HepG2 (cell line): ENCODE results near the gene HES7. TPM values are rescaled to one million over a fixed set of nuclear protein-coding genes. Genes with fewer than 3 reads are reported as not detected.

Source experiments
- KDM1A ChIP-seq: IDR thresholded peaks from 2 replicates; pipeline ENCODE4 v1.6.1; 2016; ENCODE audit warnings: missing compliant biosample characterization
- NFIB ChIP-seq: sonication (generic); formaldehyde crosslinking; IDR thresholded peaks from 2 replicates; pipeline ENCODE4 v1.9.0; 2021; ENCODE audit warnings: missing genetic modification reagents, mild to moderate bottlenecking, borderline replicate concordance
- RARA ChIP-seq: IDR thresholded peaks from 2 replicates; pipeline ENCODE4 v1.6.1; 2016; ENCODE audit warnings: missing genetic modification reagents, missing compliant biosample characterization
- SIN3A ChIP-seq: IDR thresholded peaks from 2 replicates; pipeline ENCODE4 v1.6.1; 2011; ENCODE audit warnings: low read depth, mild to moderate bottlenecking, control low read depth, low read length, borderline replicate concordance
- ZFP41 ChIP-seq: sonication (generic); formaldehyde crosslinking; IDR thresholded peaks from 2 replicates; pipeline ENCODE4 v1.4.0; 2020; ENCODE audit warnings: mild to moderate bottlenecking, missing genetic modification reagents, borderline replicate concordance
- ZFP62 ChIP-seq: sonication (generic); formaldehyde crosslinking; IDR thresholded peaks from 2 replicates; pipeline ENCODE4 v1.4.0; 2020; ENCODE audit warnings: missing genetic modification reagents
- ZFP82 ChIP-seq: sonication (generic); formaldehyde crosslinking; IDR thresholded peaks from 2 replicates; pipeline ENCODE4 v1.5.1; 2020; ENCODE audit warnings: mild to moderate bottlenecking, missing genetic modification reagents, borderline replicate concordance
- ZNF12 ChIP-seq: sonication (generic); formaldehyde crosslinking; IDR thresholded peaks from 2 replicates; pipeline ENCODE4 v1.5.0; 2020; ENCODE audit warnings: missing genetic modification reagents
- ZNF17 ChIP-seq: sonication (generic); formaldehyde crosslinking; IDR thresholded peaks from 2 replicates; pipeline ENCODE4 v1.5.0; 2020; ENCODE audit warnings: mild to moderate bottlenecking, missing genetic modification reagents
- ZNF782 ChIP-seq: sonication (generic); formaldehyde crosslinking; IDR thresholded peaks from 2 replicates; pipeline ENCODE4 v1.4.0; 2020; ENCODE audit warnings: missing genetic modification reagents, mild to moderate bottlenecking, borderline replicate concordance
- polyA plus RNA-seq, 8 experiments: library from polyadenylated mRNA; depleted of rRNA in 3 of 8; stranded (reverse) in 7 of 8; unstranded in 1 of 8; fragments of >200 nt; fragmentation: Illumina TruSeq in 4 of 8; extraction: Trizol in 4 of 8; gene quantifications; 2 replicates each; pipeline versions ENCODE4 v1.2.1 to v1.2.3, GENCODE V29; 2011 to 2016; ENCODE audit warnings: low read depth in 4 of 8, missing spikeins in 1 of 8, mixed read lengths in 1 of 8; ENCODE audit not compliant: insufficient read depth in 1 of 8
- total RNA-seq, 5 experiments: library from RNA; depleted of rRNA; stranded (reverse); fragments of >200 nt; fragmentation: Illumina TruSeq; extraction: Trizol; gene quantifications; 2 replicates each; pipeline ENCODE4 v1.2.3, GENCODE V29; 2016; ENCODE audit warnings: low read depth in 1 of 5
- TF ChIP-seq, protein P1 (sequence below): sonication (generic); formaldehyde crosslinking; IDR thresholded peaks from 2 replicates; pipeline ENCODE4 v1.5.0; 2020; ENCODE audit warnings: mild to moderate bottlenecking, missing genetic modification reagents, moderate library complexity
- TF ChIP-seq, protein P2 (sequence below): sonication (generic); formaldehyde crosslinking; IDR thresholded peaks from 2 replicates; pipeline ENCODE4 v1.5.0; 2020; ENCODE audit warnings: missing genetic modification reagents
- TF ChIP-seq, protein P3 (sequence below): sonication (generic); formaldehyde crosslinking; IDR thresholded peaks from 2 replicates; pipeline ENCODE4 v1.4.0; 2020; ENCODE audit warnings: missing genetic modification reagents, borderline replicate concordance
- TF ChIP-seq, protein P4 (sequence below): sonication (generic); formaldehyde crosslinking; IDR thresholded peaks from one replicate; pipeline ENCODE4 v1.5.1; 2020; ENCODE audit warnings: mild to moderate bottlenecking, missing genetic modification reagents; ENCODE audit errors: not compliant biosample characterization

HES7 gene
- total and polyA plus RNA-seq, 2 of the 13 experiments (the other 11 are each of a cell fraction or from before 2014, with no cell fraction given), result not detected

DNA sequence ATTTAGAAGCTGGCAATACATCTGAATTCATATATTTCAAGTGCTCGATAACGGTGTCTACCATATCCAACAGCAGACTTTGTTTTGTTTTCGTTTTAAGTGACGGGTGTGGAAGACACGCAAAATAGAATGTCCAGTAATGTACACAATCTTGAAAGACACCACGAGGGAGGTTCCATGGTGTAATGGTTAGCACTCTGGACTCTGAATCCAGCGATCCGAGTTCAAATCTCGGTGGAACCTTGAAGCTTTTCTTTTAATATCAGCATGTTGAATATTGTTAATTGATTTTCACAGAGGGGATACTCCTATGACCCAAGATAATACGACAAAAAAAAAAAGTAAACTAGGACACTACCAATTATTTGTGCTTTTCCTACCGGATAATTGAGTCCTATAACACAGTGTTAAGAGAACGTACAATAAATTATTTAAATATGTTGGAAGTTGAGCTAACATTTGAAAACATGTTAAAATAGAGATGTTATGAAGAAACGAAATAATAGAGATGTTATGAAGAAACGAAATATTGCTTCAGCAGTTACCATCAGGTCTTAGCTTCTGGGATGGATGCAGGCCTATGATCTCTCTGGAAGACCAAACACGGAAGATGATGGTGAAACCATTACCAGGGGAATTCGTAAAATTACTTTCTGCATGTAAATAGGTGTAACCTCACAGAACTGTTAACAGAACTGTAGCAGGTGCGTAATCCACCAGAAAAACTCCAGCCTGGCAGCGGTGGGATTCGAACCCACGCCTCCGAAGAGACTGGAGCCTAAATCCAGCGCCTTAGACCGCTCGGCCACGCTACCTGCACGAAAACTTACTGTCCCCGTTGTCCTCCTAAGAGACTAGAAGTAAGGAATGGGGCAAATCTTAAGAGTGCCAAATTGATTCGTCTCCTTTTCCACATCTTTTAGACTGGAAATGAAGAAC lies 4.1 kb downstream of the HES7 start (continued):
- TF ChIP-seq, protein P1, sequence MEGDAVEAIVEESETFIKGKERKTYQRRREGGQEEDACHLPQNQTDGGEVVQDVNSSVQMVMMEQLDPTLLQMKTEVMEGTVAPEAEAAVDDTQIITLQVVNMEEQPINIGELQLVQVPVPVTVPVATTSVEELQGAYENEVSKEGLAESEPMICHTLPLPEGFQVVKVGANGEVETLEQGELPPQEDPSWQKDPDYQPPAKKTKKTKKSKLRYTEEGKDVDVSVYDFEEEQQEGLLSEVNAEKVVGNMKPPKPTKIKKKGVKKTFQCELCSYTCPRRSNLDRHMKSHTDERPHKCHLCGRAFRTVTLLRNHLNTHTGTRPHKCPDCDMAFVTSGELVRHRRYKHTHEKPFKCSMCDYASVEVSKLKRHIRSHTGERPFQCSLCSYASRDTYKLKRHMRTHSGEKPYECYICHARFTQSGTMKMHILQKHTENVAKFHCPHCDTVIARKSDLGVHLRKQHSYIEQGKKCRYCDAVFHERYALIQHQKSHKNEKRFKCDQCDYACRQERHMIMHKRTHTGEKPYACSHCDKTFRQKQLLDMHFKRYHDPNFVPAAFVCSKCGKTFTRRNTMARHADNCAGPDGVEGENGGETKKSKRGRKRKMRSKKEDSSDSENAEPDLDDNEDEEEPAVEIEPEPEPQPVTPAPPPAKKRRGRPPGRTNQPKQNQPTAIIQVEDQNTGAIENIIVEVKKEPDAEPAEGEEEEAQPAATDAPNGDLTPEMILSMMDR (CRISPR knock-in tag), result peak; percentile 20; the same call in 1 of the 2 replicates
- TF ChIP-seq KDM1A (peak; percentile 39; the same call in 1 of the 2 replicates), SIN3A (peak; percentile 35; the same call in 1 of the 2 replicates), ZNF17 (CRISPR knock-in tag) (no peak), RARA (no peak), NFIB (CRISPR knock-in tag) (no peak), ZFP41 (CRISPR knock-in tag) (no peak), ZNF12 (CRISPR knock-in tag) (peak; percentile 70), ZFP82 (CRISPR knock-in tag) (0 out of 2 replicates have a peak, but pooled peaks have one; percentile 44), ZFP62 (CRISPR knock-in tag) (no peak), ZNF782 (CRISPR knock-in tag) (no peak)
- TF ChIP-seq, protein P2, sequence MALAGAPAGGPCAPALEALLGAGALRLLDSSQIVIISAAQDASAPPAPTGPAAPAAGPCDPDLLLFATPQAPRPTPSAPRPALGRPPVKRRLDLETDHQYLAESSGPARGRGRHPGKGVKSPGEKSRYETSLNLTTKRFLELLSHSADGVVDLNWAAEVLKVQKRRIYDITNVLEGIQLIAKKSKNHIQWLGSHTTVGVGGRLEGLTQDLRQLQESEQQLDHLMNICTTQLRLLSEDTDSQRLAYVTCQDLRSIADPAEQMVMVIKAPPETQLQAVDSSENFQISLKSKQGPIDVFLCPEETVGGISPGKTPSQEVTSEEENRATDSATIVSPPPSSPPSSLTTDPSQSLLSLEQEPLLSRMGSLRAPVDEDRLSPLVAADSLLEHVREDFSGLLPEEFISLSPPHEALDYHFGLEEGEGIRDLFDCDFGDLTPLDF, result no peak
- TF ChIP-seq, protein P3, sequence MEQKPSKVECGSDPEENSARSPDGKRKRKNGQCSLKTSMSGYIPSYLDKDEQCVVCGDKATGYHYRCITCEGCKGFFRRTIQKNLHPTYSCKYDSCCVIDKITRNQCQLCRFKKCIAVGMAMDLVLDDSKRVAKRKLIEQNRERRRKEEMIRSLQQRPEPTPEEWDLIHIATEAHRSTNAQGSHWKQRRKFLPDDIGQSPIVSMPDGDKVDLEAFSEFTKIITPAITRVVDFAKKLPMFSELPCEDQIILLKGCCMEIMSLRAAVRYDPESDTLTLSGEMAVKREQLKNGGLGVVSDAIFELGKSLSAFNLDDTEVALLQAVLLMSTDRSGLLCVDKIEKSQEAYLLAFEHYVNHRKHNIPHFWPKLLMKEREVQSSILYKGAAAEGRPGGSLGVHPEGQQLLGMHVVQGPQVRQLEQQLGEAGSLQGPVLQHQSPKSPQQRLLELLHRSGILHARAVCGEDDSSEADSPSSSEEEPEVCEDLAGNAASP (CRISPR knock-in tag), result 0 out of 2 replicates have a peak, but pooled peaks have one; percentile 26
- TF ChIP-seq, protein P4, sequence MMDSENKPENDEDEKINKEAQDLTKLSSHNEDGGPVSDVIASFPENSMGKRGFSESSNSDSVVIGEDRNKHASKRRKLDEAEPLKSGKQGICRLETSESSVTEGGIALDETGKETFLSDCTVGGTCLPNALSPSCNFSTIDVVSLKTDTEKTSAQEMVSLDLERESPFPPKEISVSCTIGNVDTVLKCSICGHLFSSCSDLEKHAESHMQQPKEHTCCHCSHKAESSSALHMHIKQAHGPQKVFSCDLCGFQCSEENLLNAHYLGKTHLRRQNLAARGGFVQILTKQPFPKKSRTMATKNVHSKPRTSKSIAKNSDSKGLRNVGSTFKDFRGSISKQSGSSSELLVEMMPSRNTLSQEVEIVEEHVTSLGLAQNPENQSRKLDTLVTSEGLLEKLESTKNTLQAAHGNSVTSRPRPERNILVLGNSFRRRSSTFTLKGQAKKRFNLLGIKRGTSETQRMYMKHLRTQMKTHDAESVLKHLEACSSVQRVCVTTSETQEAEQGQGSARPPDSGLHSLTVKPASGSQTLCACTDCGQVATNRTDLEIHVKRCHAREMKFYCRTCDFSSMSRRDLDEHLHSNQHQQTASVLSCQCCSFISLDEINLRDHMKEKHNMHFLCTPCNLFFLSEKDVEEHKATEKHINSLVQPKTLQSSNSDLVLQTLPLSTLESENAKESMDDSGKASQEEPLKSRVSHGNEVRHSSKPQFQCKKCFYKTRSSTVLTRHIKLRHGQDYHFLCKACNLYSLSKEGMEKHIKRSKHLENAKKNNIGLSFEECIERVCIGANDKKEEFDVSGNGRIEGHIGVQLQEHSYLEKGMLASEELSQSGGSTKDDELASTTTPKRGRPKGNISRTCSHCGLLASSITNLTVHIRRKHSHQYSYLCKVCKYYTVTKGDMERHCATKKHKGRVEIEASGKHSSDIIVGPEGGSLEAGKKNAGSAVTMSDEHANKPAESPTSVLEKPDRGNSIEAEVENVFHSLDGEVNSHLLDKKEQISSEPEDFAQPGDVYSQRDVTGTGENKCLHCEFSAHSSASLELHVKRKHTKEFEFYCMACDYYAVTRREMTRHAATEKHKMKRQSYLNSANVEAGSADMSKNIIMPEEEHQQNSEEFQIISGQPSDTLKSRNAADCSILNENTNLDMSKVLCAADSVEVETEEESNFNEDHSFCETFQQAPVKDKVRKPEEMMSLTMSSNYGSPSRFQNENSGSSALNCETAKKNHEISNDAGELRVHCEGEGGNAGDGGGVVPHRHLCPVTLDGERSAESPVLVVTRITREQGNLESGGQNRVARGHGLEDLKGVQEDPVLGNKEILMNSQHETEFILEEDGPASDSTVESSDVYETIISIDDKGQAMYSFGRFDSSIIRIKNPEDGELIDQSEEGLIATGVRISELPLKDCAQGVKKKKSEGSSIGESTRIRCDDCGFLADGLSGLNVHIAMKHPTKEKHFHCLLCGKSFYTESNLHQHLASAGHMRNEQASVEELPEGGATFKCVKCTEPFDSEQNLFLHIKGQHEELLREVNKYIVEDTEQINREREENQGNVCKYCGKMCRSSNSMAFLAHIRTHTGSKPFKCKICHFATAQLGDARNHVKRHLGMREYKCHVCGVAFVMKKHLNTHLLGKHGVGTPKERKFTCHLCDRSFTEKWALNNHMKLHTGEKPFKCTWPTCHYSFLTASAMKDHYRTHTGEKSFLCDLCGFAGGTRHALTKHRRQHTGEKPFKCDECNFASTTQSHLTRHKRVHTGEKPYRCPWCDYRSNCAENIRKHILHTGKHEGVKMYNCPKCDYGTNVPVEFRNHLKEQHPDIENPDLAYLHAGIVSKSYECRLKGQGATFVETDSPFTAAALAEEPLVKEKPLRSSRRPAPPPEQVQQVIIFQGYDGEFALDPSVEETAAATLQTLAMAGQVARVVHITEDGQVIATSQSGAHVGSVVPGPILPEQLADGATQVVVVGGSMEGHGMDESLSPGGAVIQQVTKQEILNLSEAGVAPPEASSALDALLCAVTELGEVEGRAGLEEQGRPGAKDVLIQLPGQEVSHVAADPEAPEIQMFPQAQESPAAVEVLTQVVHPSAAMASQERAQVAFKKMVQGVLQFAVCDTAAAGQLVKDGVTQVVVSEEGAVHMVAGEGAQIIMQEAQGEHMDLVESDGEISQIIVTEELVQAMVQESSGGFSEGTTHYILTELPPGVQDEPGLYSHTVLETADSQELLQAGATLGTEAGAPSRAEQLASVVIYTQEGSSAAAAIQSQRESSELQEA, result no peak
